Gastroesophageal sphincter (tissue), 3 donors: ENCODE measurements around the gene SPATA20.

Source experiments
- EP300 ChIP-seq: sonication (generic); formaldehyde crosslinking; IDR thresholded peaks from one replicate; pipeline ENCODE4 v1.6.1; 2017; ENCODE audit warnings: antibody characterized with exemption, mild to moderate bottlenecking
- POLR2A ChIP-seq, 2 donors: fragments of 450-650 bp; IDR thresholded peaks; one replicate each; pipeline ENCODE4 v1.6.1; 2017; ENCODE audit warnings: antibody characterized with exemption in 2 of 2, mild to moderate bottlenecking in 2 of 2, moderate library complexity in 1 of 2
- POLR2AphosphoS5 ChIP-seq: sonication (generic); formaldehyde crosslinking; IDR thresholded peaks from one replicate; pipeline ENCODE4 v1.6.1; 2017; ENCODE audit warnings: antibody characterized with exemption
- TF ChIP-seq, protein P1 (sequence below), 4 experiments: fragments of 200-600 bp in 2 of 4; fragments of 450-650 bp in 2 of 4; sonication (generic) in 1 of 4; IDR thresholded peaks; one replicate each; pipeline ENCODE4 v1.5.1; 2017 to 2019; ENCODE audit warnings: antibody characterized with exemption in 4 of 4, mild to moderate bottlenecking in 2 of 4, moderate library complexity in 2 of 4

- TF ChIP-seq, protein P1, sequence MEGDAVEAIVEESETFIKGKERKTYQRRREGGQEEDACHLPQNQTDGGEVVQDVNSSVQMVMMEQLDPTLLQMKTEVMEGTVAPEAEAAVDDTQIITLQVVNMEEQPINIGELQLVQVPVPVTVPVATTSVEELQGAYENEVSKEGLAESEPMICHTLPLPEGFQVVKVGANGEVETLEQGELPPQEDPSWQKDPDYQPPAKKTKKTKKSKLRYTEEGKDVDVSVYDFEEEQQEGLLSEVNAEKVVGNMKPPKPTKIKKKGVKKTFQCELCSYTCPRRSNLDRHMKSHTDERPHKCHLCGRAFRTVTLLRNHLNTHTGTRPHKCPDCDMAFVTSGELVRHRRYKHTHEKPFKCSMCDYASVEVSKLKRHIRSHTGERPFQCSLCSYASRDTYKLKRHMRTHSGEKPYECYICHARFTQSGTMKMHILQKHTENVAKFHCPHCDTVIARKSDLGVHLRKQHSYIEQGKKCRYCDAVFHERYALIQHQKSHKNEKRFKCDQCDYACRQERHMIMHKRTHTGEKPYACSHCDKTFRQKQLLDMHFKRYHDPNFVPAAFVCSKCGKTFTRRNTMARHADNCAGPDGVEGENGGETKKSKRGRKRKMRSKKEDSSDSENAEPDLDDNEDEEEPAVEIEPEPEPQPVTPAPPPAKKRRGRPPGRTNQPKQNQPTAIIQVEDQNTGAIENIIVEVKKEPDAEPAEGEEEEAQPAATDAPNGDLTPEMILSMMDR (IDR thresholded peaks at IDR 0.05) = no peak
- TF ChIP-seq POLR2AphosphoS5 = no peak
- TF ChIP-seq POLR2A (IDR thresholded peaks at IDR 0.05) = no peak
- no peak for TF ChIP-seq EP300
These were observed 35.8 kb downstream of the SPATA20 start for GRCh38 chr17:50582741-50583140.
